GM10266 (cell line): ENCODE measurements around the gene CCR6.
"Not testable (repeated sequence)": the region's sequence is repeated elsewhere in the genome, so short reads cannot be mapped to it uniquely, and the experiment has no call there.

Experiments used
- DNase-seq: peaks from one replicate; pipeline ENCODE4 v3.0.0; 2012; ENCODE audit errors: extremely low spot score
- TF ChIP-seq, protein P1 (sequence below): IDR thresholded peaks from 2 replicates; pipeline ENCODE4 v1.5.1; 2012; ENCODE audit warnings: mild to moderate bottlenecking, low read depth; ENCODE audit not compliant: control insufficient read depth, insufficient read depth; ENCODE audit errors: missing control alignments

Gene CCR6

DNA sequence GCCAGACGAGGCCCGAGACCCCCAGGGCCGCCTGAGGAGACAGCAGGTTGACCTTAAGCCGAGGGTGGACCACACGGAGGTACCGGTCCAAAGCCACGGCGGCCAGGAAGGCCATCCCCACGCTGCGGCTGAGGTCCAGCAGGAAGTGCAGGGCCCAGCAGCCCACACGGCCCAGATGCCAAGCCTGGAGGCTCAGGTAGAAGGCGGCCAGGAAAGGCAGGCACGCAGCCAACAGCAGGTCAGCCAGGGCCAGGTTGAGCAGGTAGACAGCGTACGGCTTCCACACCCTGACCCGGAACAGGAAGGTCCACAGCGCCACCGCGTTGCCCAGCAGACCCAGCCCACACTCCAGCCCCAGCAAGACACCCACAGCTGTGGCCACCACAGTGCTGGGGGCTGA lies 34.5 kb downstream of the CCR6 start:
- TF ChIP-seq, protein P1, sequence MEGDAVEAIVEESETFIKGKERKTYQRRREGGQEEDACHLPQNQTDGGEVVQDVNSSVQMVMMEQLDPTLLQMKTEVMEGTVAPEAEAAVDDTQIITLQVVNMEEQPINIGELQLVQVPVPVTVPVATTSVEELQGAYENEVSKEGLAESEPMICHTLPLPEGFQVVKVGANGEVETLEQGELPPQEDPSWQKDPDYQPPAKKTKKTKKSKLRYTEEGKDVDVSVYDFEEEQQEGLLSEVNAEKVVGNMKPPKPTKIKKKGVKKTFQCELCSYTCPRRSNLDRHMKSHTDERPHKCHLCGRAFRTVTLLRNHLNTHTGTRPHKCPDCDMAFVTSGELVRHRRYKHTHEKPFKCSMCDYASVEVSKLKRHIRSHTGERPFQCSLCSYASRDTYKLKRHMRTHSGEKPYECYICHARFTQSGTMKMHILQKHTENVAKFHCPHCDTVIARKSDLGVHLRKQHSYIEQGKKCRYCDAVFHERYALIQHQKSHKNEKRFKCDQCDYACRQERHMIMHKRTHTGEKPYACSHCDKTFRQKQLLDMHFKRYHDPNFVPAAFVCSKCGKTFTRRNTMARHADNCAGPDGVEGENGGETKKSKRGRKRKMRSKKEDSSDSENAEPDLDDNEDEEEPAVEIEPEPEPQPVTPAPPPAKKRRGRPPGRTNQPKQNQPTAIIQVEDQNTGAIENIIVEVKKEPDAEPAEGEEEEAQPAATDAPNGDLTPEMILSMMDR: no peak
- no peak for DNase-seq

DNA sequence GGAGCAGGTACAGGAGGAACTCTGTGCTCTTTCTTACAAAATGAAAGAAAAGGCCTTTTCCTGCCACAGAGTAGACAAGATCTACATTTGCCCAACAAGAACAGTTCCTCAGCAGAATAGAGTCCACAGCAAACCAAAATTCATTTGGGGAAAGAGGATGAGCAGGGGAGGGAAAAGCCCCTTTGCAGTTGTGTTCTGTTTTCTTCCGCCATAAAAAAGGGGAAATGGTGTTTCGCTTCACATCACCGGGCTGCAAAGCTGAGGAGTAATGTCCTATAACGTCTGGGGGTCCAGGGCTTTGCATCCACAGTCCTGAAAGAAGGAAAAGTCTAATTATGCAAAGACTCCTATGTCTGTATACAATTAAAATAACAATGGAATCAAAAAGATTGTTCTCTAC lies 35.0 kb downstream of the CCR6 start, which contains the start of gene GPR31:
TSS of gene GPR31 (minus strand) at position 118 of the 400 bp plus-strand sequence. CDS start 149 bp downstream, outside the sequence.
- TF ChIP-seq, protein P1: no peak
- no peak for DNase-seq

DNA sequence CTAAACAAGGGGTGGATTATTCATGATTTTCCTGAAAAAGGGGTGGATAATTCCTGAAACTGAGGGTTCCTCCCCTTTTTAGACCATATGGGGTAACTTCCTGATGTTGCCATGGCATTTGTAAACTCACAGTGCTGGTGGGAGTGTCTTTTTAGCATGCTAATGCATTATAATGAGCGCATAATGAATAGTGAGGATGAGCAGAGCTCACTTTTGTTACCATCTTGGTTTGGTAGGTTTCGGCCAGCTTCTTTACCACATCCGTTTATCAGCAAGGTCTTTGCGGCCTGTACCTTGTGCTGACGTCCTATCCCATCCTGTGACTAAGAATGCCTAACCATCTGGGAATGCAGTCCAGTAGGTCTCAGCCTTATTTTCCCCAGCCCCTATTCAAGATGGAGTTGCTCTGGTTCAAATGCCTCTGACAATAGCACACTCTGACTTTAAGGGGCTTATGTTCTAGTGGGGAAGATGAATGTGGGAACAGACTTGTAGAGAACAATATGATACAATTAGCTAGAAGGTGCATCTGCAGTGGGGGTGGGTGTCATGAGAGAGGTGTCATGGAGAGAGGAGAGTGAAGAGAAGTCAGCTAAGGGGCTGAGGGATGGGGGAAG lies 39.1 kb downstream of the CCR6 start:
- TF ChIP-seq, protein P1: no peak
- no peak for DNase-seq

DNA sequence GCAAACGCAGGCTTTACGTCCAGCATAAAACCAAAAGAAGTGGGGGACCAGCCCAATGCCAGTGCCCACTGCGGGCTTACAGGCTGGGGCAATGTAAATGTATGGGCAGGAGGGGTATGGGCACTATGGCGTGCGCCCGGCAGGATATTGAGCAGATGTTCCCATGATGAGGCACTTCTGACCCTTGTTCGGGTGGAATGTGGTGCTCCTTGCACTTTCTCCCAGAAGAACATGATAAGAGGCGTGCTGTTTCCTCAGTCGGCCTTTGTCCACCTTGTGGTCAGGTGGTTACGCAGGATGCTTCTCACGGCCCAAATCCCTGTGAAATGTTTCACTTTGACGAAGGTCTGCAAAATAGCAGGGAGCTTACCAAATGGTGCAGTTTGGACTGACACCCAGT lies 39.7 kb downstream of the CCR6 start:
- TF ChIP-seq, protein P1: no peak

DNA sequence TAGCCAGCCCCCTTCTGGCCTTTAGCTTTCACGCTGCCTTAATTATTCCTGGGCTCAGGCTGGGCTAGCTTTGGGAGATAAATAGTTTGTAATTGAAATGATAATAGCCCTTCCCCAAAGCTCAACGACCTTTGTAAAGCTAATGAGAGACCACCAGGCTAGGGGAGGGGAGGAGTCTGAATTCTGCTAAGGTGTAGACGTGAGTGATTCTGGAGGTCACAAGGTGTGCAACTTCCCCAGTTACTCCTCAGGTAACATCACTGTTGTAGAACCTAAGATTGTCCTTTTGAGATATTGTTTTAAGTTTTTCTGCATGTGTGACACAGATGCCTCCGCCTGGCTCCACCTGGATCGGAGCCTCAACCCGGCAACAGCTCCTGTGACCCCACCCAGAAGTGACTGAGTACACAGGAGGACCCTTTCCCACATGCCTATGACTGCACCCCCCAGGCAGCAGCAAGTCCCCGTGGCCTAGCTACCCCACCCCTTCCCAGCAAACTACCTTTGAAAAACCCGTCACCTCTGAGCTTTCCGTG lies 40.6 kb downstream of the CCR6 start:
- TF ChIP-seq, protein P1: no peak
- DNase-seq: no peak

More for the DNA sequence above, 39.7 kb downstream of the CCR6 start:
- DNase-seq: no peak

DNA sequence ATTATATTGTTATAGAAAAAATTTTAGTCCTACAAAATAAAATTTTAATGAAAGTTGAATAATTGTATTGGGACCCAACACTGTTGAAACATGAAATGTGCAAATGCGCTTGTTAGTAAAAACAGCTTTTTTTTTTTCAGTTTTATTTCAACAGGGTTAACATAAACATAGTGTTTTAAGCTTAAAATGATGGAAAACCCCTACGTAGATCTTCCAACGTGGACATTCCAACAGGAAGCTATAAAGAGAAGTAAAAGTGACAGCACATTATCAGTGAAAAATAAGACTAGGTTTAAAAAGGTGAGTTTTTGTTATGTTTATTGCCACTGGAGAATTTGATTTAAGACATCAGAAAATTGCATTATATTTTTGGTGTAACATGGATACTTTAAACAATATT lies 41.4 kb downstream of the CCR6 start:
- TF ChIP-seq, protein P1: no peak
- no peak for DNase-seq

DNA sequence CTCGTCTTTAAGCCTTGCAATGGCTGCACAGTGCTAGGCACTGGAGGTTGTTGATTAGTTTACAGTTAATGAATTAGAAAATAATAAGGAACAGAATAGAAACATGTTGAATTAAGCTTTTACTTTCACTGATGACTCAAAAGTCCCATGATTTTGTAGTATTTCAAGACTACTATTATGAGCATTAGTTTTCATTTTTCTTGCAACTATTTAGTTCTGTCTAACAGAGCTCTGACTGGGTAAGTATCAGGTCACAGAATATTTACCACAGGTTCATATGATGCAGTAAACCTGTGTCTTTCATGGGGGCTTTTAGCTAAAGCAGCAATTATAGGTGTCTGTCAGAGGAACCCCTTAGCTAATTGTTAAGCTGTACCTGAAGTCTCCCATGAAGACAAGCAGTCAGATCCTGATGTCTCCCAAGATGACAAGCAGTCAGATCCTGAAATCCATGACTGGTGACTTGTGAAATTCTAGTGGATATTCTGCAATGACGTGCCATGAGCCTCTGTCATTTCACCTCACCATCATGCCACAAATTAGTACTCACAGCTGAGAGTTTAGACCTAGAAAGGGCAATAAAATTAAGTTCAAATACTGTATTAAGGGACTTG lies 43.1 kb downstream of the CCR6 start:
- TF ChIP-seq, protein P1: no peak

DNA sequence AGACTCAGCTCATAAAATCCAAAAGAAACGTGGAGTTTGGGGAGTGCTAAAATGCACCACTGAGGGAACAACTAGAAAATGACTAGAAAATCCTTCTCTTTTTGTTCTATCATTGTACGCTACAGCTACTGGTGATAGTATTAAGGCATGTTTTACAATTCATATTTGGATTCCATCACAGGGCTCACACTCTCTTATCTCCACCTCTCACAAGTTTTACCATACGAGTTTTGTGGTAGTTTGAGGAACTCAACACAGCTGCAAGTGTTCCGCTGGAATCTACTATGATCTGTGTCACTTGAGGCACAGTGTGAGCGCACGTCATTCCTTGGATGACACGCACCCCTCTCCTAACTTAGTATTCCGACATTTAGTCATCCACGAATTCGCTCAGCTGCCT lies 44.8 kb downstream of the CCR6 start:
- DNase-seq: not testable (repeated sequence)

More for the DNA sequence above, 43.1 kb downstream of the CCR6 start:
- no peak for DNase-seq

DNA sequence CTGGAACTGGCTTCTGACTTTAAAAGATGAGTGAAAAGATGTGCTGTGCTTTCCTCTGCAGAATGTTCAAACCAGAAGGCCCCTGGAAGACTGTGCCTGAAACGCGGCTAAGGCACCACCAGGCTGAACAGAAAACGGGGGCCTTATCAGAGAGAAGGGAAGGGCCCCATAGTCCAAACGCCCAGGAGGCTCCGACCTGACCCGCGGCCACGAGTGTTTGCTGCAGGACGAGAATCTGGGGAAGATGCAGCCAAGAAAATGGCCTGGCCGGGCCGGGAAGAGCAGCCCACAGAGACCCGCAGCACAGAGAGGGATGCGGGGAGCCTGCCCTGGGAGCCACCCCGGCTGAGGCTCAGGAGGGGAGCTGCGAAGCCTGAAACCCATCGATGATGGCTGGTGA lies 45.4 kb downstream of the CCR6 start:
- DNase-seq: not testable (repeated sequence)

DNA sequence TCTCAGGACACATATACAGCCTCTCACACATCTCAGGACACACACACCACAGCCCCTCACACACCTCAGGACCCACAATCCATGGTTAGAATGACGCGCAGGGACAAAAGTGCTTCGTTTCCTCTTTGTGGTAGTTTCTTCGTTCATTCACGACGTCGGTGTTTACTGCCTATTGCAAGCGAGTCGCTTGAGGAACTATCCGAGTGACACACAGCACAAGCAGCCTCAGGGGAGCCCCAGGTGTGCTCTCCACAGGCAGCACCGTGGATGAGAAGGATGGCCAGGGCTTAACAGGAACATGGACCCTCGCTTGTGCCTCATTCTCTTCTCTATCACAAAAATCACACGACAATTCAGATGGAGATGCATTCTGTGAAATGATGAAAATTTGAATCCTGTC lies 47.0 kb downstream of the CCR6 start:
- DNase-seq: not testable (repeated sequence)

DNA sequence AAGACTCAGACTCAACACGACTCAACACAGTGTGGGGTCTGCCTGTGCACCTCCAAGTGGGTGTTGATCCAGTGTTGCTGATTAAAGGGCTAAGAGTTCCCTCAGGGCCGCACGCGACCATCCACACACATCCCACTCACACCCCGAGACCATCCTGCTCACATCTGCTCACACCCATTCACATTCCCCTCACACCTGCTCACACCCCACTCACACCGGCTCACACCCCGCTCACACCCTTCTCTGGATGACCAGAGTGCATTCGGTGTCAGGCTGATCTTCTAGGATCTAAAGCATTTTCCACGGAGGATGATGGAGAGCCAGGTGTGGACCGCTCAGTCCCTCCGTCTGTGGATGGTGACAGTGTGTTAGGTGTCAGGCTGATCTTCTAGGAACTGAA lies 48.4 kb downstream of the CCR6 start:
- not testable (repeated sequence) for DNase-seq
